SKM-1 (cell line): ENCODE results near the gene CFAP45.

ENCODE experiments used
- DNase-seq: peaks from one replicate; lab custom pipeline; 2025; ENCODE audit not compliant: unreplicated experiment; lab: John Stamatoyannopoulos, UW

Gene CFAP45

DNA sequence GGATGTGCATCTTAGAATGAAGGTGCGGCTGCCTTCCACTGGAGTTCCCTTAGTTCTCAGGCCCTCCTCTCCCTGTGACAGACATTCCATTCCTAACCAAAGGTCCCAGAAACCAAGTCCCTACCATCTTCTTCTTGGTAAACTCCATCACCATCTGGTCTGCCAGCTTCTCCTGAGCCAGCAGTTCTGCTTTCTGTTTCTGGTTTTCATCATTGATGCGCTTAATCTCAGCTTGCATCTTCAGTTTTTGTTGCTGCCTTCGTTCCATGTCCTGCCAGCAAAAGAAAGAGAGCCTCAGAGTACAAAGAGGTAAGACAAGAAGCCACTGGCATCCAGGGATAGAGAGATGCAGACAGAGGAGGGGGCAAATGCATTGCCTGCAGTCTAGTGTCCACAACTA lies 19.5 kb downstream of the CFAP45 start:
- DNase-seq: peak; percentile 55

DNA sequence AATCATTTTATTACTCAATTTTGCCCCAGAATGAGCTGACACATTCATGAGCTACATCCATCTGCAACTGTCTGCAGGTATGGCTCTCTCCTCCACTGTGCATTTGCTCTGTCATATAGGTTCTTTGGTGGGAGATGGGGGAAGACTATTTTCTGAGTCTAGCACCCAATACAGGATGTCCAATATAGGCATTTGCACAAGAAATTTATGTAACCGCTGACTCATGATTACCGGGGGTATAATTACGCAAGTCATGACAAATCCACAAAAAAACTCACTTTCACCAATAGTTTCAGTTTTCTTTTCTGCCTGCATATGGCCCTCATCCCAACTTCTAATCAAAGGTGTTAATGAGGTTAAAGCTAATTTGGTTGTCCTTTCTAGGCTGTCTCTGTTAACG lies 20.0 kb downstream of the CFAP45 start:
- DNase-seq: peak; percentile 88

DNA sequence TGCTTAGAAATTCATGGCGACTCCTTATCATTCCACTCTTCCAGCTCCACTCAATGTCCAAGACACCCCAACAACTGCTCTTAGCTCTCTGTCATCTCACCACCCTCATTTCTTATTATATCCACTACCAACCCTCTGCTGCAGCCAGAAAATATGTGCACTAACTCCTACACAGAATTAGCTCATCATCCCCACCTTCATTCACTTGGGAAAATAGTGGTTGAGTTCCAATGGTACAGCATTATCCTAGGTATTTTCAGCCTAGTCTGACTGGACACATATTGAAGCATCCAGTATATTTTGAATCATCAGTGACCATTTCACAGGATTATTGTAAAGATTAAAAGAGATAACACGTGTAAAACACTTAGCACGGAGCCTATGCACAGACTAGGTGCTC lies 20.8 kb downstream of the CFAP45 start:
- no peak for DNase-seq

DNA sequence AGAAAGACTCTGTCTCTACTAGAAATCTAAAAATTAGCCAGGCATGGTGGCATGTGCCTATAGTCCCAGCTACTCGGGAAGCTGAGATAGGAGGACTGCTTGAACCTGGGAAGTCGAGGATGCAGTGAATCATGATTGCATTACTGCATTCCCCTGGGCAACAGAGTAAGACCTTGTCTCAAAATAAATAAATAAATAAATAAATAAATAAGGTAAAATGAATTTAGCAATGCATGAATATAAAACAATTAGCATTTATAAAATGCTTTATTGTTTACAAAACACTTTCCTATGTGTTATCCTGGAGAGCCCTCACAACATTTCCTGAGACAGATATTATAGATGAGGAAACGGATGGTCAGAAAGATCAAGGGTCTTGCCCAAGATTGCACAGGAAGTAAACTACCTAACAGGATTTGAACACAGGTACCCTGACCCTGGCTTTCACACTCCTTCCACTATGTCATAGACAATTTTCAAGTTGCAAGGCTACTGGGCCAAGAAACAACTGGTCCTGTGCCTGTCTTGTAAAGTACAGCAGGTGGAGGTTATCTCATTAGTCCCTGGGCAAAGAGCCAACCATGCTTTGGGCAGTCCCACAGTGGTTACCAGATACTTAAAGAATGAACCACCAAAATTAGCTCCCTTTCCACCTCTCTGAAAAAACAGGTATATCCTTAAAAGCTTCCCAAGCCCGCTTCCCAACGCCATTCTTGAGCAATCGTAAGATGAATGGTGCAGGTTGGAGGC lies 22.1 kb downstream of the CFAP45 start:
- no peak for DNase-seq

DNA sequence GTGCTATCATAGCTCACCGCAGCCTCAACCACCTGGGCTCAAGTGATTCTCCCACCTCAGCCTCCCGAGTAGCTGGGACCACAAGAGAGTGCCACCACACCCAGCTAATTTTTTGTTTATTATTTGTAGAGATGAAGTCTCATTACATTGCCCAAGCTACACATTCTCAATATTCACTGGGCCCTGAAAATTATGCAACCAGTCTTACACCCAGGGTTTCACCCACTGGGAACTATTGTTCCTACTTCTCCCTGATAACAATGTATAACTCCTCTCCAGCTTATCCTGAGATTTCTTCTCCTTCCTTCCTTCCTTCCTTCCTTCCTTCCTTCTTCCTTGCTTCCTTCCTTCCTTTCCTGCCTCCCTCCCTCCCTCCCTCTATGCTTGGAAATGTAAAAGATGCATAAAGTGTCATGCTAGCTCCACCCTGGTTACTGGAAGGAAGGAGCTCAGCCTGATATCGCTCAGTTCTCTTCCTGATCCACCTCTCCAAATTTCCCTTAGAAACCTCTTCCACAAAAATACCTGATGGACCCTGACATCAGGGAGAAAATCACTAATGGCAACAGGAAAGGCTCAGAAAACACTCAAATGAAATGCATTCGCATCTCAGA lies 26.3 kb downstream of the CFAP45 start:
- no peak for DNase-seq

DNA sequence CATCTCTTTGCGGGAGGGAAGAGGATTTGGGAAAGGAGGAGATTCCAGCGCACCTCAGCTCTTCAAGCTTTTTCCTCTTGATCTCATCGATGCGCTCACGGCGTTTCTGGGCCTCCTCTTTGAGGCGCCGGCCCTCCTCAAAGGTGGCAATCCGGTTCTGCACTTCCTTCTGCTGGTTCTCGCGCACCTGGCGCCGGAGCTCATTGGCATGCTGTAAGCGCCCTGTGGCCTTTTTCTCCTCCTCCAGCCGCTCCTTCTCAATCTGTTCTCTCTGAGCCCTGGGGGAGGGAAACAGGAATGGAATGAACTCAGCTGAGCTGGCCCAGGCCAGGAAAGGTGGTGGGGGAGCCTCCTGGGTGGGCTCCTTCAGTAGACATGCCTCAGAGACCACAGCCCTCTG lies 27.1 kb downstream of the CFAP45 start:
- DNase-seq: no peak

DNA sequence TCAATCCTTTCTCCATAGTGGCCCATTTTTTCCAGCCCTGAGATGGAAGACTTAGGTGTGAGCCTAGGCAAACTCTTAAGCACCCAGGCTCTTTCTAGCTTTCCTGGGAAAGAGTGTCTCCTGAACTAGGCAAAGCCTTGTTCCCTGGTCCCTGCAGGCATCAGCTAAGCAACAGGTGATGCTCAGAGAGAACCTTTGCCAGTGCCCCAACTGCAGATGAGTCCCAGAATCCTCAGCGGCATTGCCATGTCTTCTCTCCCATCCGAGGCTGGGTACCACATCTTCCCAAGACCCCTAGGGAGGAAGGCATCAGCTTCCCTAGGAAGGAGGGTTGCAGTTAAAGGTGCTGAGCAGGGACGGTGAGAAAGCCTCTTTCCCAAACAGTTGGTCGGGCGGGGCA lies 29.3 kb downstream of the CFAP45 start:
- no peak for DNase-seq

DNA sequence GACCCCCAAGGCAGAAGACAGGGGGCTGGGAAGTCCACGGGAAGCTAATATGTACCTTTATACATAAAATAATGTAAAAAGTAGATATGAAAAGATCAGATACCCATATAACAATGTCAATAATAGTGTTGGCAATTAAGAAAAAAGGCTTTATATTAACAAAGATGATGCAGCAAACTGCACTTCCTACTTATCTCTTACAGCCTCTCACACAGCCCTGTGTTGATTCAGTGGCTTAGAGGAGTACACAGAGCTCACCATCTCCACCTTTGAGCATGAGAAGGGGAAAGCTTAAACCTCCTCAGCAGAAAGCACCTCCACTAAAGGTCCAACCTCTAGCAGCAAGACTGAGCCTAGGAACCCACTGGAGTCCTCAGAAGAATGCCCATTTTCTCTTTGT lies 30.4 kb downstream of the CFAP45 start:
- no peak for DNase-seq

DNA sequence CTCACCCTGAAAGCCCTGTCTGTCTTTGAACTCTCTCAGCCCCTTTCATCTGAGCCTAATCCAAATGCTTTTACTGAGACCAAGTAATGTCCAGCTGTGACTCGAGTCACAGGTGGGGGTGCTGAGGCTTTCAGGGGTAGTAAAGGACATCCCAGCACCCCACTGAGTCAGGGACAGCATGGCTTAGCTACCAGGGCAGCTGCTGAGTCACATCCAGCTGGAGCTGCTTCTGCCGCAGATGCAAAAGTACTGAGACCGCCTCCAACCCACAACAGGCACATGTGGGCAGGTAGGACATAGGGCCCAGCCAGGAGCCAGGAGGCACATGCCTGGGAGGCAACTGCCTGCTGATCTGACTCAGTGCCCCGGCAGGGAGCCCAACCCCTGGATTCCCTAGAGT lies 30.8 kb downstream of the CFAP45 start:
- no peak for DNase-seq

DNA sequence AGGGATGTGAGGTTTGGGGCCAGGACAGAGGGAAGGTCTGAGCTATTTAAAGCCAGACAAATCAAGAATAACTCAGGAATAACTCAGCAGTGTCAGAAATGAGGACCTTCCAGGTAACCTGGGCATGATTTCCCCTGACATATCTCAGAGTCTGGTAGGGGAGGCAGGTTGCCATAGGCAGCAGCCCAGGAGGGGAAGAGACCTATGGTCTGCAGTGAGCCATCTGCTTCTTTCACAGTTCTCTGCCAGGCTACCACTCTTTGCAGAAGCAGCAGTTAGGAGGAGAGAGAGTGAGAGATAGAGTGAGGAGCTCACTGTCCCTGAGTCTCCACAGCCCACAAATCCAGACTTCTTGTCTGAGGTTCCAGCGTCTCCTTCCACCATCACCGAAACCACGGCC lies 31.2 kb downstream of the CFAP45 start:
- no peak for DNase-seq

DNA sequence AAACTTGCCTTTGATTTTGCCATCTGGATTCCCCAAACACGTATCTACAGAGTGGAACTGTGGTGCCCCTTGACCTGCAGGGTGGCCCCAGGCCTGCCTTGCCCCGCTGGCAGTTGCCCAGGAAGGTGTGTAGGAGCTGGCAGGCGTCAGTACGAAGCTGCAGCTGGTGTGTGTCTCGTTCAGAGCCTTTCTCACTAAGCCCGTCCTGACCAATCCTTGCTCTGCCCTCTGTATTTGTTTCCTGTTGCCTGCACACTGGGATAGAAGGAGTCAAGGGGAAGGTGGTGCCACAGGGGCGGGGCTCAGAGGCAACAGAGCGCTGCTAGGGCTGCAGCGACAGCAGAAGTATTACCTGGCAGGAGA lies 32.3 kb downstream of the CFAP45 start:
- no peak for DNase-seq

DNA sequence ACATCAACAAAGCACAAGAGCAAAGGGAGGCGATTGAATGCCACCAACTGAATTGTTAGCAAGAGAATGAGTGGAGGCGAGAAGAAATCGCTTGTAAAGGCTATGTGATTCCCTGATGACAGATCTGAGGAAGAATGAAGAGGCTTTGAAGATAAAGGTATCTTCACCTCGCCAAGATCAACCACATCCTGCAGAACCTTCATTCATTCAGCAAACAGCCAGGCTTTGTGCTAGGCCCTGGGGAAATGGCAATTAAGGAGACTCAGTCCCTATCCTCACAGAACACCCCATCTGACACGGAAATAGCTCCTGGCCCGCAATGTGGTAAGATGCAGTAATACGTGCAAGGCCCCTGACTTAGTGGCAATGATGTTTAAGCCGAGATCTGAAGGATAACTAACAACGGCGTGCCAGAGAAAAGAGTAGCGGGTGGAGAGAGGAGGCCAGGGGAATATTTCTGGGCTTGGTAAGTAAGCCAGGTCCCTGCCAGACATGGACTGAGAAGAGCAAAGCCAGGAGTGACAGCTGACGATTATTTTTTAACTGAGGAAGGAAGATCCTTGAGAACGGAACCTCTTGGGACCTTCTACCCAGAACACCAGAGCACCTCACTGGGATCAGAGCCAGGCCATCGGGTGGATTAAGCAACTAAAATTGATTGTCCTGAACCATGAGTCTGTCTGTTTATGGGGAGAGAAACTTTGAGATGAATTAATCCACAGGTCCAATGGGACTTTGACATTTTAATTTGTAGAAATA lies 32.9 kb downstream of the CFAP45 start:
- DNase-seq: no peak

DNA sequence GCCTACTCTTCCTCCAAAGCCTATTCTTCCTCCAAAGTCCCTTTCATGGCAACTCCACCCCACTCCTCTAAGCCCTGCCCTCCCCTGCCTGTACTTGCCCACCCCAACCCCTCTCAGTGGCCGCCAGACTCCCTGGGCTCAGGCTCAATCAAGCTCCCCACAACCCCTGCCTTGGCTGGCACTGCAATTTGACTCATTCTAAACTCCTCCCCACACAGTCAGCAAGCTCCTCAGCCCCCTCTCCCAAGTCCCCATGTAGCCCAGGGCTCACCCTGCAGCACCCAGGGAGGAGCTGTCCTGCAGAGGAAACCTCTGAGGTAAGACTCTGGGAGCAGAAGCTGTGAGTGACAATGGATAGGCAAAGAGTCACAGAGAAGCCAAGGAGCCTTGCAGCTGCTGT lies 33.9 kb downstream of the CFAP45 start:
- no peak for DNase-seq

DNA sequence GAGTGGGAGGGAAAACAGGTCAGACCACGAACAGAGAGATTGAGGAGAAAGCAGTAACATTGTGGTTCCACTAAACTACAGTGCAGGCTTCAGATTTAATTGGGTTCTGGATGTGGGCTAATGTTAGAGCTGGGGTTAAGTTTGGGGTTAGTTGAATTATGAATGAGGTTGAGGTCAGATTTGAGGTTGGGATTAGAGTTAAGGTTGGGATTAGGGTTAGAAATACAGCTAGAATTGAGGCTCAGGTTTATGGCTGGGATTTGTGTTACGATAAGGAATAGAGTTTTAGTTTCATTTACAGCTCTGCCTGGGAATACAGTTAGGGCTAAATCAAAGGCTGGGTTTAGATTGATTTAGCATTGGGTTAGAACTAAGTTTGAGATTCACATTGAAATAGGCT lies 35.7 kb downstream of the CFAP45 start:
- DNase-seq: no peak

DNA sequence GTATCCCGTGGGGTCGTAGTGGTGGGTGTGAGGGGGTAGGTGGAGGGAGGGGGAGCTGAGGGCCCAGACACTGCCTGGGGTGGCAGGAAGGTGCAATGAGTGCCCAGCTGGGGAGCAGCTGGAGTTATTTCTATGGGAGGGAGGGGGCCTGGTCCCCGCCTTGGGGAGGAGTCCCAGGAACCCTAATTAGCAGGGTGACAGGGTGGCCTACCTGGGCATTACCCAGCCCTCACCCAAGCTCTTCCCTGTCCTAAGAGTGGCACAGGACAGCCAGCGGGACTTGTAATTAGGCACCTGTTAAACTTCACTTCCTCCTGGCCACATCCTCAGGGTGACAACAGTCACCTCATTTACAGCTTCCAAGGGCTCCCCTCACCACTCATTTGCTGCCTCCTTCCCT lies 37.4 kb downstream of the CFAP45 start, which contains the start of gene VSIG8:
Gene VSIG8, minus strand, starts transcription at position 101 of the 400 bp plus-strand sequence. CDS start 136 bp downstream, outside the sequence.
- DNase-seq: no peak

DNA sequence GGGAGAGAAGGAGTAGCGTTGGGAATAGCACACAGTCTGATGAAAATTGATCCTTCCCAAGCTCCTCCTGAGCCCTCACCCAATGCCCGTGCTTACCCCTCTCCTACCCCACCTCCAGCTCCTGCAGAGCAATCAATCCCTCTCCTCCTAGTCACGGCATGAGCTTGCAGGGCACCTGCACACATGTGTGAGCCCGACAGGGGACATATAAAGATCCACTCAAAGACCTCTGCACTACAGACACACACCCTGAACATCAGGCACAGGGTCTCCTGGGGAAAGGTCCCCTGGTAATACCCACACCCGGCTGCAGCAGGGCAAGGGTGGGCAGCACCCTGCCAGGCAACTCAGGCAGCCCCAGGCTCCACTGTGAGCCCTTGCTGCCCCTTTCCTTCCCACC lies 37.9 kb downstream of the CFAP45 start:
- no peak for DNase-seq

DNA sequence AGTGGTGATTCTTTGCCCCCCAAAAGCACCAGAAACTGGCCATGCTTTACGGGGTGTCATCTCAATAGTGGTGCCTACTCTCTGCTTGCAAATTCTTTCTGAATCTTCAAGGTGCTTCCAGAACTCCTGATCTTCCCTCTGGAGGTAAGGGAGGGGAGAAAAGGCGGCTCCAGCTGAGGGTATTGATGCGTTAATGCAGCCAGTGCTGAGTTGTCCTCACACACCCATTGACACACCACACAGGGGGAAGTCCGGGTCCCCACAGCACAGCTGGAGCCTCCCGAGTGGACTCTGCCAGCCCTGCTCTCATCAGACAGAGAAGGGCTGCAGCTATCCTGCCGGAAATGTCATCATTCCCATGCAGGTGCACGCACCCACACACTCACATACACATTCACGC lies 38.7 kb downstream of the CFAP45 start:
- DNase-seq: no peak

DNA sequence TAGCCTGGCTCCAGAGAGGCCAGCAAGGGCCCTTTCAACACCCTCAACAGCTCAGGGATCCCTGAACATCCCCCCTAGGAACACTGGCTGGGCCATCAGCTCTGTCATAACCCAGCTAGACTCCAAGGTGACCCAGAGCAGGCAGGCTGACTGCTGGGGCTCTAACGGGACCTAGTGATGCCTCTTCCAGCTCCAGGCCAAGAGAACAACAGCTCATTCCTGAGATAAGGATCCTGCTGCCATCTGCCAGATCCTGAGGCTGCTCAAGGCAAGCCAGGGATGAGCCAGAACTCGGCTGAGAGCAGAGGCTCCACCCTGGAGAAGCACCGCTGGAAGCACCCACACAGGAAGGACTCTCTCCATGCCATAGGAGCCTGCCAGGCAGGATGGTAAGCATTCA lies 39.5 kb downstream of the CFAP45 start:
- DNase-seq: no peak

DNA sequence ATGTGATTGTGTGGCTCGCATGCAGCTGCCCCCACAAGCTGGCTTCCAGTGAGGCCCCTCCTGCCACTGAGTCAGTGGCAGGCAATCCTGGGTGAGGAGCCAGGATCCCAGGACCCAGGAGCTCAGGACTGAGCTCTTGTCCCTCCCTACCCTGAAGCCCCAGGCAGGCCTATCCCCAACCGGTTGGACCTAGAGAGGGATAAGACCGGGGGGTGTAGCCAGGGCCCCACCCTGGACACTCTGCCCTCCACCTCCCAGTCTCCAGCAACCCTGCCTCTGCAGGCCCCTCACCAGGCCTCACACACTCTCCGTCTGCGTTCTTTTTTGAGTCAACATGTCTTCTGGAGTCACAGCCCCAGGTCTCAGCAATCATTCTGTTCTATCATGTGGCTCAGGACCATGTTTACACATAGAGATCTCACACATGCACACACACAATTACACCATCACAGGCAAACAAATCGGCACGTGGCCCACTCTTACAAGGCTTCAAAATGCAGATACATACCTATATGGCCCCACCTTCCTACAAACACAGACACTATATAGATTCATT lies 40.1 kb downstream of the CFAP45 start:
- no peak for DNase-seq

DNA sequence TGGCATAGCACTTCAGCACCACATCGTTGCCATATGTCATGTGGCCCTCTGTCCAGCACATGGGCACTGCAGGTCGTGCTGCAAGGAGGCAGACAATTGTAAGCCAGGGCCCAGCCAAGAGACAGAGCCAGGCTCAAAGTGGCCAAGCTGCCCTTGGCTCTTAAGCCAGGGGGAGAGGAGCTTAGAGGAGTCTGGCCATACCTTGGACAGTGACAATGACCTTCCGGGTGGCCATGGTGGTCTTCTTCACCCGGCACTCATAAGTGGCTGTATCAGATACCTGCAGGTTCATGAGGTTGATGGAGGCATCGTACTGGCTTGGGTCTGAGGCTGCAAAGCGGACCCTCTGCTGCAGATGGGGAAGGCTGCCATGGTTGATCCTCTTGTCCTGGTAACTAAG lies 42.1 kb downstream of the CFAP45 start:
- DNase-seq: no peak

DNA sequence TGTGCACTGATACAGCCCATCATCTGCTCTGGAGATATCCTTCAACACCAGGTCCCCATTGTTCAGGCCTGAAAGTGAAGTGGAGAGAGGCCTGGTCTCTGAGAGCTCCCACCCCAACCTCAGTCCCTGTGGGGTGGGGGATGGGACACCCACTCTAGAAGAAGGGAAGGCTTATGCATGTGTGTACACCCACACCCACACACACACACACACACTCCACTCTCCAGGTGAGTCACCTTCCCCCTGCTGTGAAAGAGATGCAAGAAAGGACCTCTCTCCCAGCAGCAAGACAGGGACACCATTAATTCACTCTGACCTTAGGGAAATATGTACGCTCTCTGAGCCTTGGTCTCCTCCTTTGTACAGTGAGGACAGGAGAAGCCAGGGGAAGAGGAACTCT lies 43.4 kb downstream of the CFAP45 start:
- no peak for DNase-seq

DNA sequence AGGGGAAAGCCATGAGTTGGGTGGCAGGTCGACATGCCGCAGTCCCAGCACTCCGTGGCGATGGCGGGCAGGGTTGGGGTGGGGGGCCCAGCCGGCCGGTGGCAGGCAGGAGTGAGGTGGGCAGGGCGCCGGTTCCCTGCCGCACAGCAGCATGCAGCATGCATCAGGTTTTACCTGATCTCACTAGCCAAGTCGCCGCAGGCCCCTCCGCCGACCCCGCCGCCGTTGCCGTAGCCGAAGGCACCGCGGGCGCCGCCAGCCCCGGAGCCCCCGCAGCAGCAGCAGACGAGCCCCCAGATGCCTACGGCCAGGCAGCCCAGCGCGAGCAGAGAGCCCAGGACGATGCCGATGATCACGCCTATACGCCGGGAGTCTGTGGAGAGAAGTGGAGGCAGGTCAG lies 44.3 kb downstream of the CFAP45 start:
- DNase-seq: no peak
